ENCODE results near the gene SH3GL3.

- TF ChIP-seq CTCF (IDR thresholded peaks at IDR 0.05; ENCODE audit: control extremely low read depth in 1 of 3, insufficient read depth in 1 of 3, low read depth in 1 of 3, low read length in 3 of 3) (no peak), POLR2A (IDR thresholded peaks at IDR 0.05; ENCODE audit: control extremely low read depth in 1 of 2, low read depth in 2 of 2, low read length in 2 of 2) (no peak), TBP (IDR thresholded peaks at IDR 0.05; ENCODE audit: low read depth, low read length) (no peak), YY1 (IDR thresholded peaks at IDR 0.05; ENCODE audit: low read depth, low read length) (no peak)
Observed at GRCh38 chr15:83398626-83399025, 48.5 kb upstream of the SH3GL3 start.

All from H1 (cell line).